GM19193 (cell line): ENCODE data around the gene GPC3.

ENCODE experiments used
- POLR2A ChIP-seq: IDR thresholded peaks from 4 replicates; pipeline ENCODE4 v1.6.1; 2011; ENCODE audit not compliant: insufficient read depth, insufficient read length; ENCODE audit errors: extremely low read depth

The GPC3 gene

GRCh38 chrX:133958997-133959688 is 26.3 kb downstream of the GPC3 start:
- TF ChIP-seq POLR2A, result no peak

- TF ChIP-seq POLR2A, result no peak
Measured at GRCh38 chrX:133956570-133957340, 28.6 kb downstream of the GPC3 start.

DNA sequence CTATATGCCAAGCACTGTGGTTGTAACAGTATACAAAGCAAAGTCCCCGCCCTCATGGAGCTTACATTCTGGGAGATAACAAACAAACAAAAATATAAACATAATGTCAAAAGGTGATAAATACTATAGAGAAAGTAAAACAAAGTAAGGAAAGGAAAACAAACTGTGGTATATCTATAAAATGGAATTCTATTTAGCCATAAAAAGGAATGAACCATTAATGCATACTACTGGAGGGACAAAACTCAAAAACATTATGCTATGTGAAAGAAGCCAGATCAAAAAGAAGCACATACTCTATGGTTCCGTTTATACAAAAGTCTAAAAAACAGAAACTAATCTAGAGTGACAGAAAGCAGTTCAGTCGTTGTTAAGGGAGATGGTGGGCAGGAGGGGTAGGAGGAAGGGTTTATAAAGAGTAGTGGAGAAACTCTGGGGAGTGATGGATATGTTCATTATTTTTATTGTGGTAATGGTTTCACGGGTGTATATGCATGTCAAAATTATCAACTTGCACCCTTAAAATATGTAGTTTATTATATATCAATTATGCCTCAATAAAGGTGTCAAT is 31.5 kb downstream of the GPC3 start:
- TF ChIP-seq POLR2A, result no peak

- no peak for TF ChIP-seq POLR2A
Measured at GRCh38 chrX:133953078-133953477, 32.3 kb downstream of the GPC3 start.

GRCh38 chrX:133951098-133951497 is 34.3 kb downstream of the GPC3 start:
- TF ChIP-seq POLR2A, result no peak

DNA sequence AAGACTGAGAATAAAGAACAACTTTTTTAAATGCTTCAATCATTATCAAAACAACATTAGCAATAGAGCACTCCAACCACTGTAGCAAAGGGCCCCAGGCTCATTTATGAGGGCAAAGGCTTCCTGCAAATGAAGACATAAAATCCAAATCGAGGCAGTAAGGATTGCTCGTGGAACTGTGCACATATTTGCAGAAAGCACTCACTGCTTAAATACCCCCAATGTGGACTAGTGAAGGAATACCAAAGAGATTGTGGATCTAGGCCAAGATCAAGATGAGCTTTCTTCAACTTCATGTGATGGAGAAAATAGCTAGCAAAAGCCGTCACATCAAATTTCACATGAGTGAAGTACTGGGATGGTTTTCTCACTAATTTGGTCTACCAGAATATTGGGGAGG is 35.2 kb downstream of the GPC3 start:
- TF ChIP-seq POLR2A, result no peak

DNA sequence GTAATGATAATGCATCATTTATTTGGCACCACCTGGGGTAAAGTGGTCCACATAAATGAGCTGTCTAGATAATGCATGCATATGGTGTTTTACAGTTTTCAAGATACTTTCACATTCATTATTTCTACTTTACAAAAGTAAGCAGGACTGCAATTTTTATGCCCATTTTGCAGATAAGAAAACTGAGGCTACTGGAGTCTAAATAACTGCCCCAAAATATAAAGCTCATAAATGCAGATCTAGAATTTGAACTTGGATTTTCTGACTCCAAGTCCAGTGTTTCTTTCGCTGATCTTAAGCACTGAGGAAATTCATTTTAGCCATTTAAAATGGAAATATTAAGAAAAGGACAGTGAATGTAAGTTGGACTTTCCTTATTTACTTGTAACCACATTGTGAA is 36.5 kb downstream of the GPC3 start:
- TF ChIP-seq POLR2A, result no peak

DNA sequence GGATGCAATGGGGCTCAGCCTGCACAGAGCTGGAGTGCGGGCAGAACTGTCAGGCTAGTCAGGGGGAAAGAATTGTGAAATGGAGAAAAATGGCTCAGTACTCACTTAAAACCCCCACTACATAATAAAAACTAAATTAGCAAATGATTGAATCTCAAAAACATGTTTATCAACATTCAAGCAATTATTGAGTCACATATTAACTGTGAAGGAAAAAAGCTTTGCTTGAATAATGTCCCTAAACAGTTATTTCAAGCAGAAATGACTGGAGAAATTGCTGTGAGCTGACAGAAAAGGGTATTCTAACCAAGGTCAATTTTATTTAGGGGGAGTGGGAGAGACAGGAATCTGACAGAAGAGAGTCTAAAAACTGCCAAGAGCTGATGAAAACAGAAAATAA is 37.4 kb downstream of the GPC3 start:
- TF ChIP-seq POLR2A, result no peak

GRCh38 chrX:133947022-133947421 is 38.4 kb downstream of the GPC3 start:
- no peak for TF ChIP-seq POLR2A

GRCh38 chrX:133943507-133943906 is 41.9 kb downstream of the GPC3 start:
- TF ChIP-seq POLR2A, result no peak

DNA sequence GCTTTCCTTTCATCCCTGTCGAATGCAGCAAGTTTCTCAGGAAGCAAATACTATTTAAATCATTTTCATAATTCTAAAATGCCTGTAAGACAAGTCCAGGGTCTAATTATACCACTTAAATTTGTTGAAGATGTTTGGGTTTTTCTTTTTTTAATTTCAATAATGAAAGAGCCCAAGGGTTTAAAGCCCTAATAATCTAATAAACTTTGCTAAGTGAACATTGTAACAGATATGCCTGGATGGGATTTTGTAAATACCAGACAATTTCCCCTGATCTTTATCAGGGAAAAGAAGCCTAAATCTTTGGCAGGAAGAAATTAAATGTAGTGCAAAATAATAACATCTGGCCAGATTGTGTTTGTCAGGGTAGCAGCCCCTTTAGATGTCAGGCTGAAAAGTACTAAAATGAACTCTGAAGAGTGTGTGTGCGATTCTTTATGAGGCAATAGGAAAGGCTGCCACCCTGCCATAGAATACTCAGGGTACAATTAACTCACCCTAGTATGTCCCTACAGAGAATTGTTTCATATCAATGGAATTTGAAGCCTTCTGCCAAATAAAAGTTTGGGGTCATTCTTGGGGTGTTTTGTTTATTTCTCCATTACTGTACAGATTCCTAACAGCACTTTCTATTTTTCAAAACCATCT is 45.6 kb downstream of the GPC3 start:
- no peak for TF ChIP-seq POLR2A

GRCh38 chrX:133938530-133938929 is 46.9 kb downstream of the GPC3 start:
- no peak for TF ChIP-seq POLR2A

GRCh38 chrX:133937022-133937421 is 48.4 kb downstream of the GPC3 start:
- no peak for TF ChIP-seq POLR2A

DNA sequence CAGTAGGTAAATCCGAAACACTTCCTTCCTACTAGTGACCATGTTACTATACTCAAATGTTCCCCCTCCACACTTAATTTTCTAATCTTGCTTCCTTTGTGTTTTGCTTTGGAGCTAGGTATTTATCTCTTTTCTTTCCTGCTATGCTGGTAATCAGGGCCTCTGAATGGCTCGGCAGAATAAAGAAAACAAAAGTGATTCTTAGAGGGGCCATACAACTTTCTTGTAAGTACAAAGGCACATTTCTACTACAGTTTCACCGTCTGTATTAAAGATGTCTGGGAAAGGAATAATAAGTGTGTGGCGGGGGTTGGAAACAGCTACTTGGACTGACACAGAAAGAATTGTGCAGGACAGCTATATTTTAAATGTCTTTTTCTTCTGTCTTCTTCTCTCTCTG is 50.3 kb downstream of the GPC3 start:
- no peak for TF ChIP-seq POLR2A

- TF ChIP-seq POLR2A, result no peak
Measured at GRCh38 chrX:133933316-133933715, 52.1 kb downstream of the GPC3 start.

- no peak for TF ChIP-seq POLR2A
Measured at GRCh38 chrX:133929836-133930464, 55.4 kb downstream of the GPC3 start.

DNA sequence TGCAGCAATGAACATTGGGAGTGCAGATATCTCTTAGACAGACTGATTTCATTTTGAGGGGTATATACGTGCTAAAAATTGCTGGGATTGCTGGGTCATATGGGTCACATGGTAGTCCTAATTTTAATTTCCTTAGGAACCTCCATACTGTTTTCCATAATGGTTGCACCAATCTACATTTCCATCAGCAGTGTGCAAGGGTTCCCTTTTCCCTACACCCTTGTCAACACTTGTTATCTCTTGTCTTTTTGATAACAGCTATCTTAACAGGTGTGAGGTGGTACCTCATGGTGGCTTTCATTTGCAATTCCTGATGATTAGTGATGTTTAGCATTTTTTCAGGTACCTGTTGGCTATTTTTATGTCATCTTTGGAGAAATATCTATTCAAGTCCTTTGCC is 57.0 kb downstream of the GPC3 start:
- no peak for TF ChIP-seq POLR2A
